ENCODE results near the gene WDR5.
"Not testable (repeated sequence)": the region's sequence is repeated elsewhere in the genome, so short reads cannot be mapped to it uniquely, and the experiment has no call there.

WDR5 gene

DNA sequence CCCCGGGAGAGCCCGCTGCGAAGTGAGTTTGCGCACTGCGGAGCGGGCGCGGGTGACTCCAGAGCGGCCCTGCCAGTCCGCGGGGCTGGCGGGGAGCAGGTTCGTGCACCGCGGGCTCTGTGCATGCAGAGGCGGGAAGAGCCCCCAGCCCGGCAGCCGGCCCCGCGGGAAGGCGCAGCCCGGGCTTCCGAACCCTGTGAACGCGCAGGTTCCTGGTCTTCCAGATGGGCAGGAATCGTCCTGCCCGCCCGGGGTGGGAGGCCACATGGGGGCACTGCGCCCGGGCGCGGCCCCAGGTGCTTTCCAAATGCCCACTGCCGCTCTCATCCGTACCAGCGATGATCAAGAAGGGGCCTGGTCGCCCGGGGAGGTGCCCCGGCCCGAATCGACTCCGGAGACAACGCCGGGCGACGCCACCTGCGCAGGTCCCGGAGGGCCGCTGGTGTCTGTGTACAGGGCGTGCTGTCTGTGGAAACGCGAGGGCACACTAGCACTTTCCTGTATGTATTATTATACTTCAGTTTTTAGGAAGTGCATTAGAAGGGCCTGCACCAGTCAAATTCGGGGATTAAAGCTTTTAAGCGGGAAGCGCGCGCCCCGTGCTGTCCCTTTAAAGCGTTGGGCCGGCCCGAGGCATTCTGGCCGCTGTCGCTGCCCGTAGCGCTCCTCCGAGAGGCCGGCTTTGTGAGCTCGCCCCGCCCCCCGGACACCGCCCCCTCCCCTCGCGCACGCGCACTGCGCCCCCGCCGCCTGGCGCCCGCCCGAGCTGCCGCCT lies at the start of gene WDR5:
Gene WDR5 (plus strand): TSS at position 740 of the 775 bp plus-strand sequence. CDS start 3,796 bp downstream, outside the sequence.
- DNase-seq (ENCODE audit: low read depth), result peak; percentile 89

DNA sequence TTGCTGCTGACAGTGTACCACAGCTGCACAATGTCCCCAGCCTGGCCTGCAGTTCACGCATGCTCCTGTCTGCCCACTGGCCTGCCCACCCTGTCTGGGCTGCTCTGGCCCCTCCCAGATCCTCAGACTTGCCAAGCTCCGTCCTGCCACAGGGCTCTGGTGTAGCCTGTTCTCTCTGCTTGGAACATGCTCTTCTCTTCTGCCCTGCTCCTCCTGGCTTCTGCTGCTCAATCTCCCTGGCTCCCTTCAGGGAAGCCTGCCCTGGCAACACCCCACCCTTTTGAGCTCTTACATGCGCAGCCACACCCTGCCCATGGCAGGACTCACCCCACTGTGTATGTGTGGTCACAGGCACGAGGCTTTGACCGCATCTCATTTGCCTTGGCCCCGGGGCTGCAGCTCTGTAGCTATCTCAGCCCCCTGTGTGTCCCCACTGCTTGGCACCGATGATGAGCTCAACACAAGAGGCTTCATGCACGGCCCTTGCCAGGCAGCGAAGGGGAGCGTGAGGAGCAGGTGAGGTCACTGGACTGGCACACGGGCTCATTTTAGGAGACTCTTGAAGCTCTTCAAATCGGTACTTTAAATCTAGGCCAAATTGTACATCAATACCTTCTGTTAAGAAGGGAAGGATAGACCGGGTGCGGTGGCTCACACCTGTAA lies 47.7 kb upstream of the WDR5 start:
- DNase-seq (ENCODE audit: low read depth), result no peak

DNA sequence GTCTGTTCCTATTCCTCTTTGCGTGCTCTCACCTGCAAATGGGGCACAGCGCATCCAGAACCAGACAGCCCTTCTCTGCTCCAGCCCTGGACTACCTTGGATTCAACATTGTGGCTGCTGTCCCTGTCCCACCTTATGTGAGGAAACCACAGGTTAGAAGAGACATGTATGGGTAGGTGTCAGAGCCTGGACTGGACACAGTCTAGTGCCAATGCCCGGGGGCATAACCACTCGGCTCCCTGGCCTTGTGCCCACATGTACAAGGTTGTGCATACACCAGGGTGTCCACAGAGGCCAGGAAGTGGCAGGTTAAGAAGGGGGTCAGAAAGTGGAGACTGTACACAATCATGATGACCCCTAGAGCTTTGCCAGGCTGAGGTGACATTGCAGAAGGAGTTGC lies 45.9 kb upstream of the WDR5 start:
- no peak for DNase-seq (ENCODE audit: low read depth)

DNA sequence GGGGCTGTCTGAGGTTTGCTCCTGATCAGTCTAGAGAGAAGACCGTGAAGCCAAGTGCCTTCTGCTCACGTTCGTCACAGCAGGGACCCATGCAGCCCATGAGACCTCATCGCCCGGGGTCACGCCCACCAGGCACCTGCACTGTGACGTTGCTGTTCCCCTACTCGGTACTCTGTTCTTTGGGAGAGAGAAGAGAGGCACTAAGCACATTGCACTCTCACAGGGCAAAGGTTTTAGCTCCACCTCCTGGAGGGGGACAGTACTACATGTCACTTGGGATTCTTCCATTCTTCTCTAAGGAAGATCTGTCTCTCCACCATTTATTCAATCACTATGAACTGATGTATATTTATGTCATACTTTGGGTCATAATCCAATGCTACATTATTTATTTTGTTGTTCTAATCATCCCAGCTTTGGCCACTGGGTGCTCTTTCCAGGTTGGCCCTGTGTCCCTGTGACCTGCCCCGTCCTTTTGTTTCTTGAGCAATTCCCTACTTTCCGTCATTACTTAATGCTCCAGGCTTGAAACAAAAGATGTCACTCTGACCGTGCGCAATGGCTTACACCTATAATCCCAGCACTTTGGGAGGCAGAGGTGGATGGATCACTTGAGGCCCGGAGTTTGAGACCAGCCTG lies 36.6 kb upstream of the WDR5 start:
- peak; percentile 36 for DNase-seq (ENCODE audit: low read depth)

DNA sequence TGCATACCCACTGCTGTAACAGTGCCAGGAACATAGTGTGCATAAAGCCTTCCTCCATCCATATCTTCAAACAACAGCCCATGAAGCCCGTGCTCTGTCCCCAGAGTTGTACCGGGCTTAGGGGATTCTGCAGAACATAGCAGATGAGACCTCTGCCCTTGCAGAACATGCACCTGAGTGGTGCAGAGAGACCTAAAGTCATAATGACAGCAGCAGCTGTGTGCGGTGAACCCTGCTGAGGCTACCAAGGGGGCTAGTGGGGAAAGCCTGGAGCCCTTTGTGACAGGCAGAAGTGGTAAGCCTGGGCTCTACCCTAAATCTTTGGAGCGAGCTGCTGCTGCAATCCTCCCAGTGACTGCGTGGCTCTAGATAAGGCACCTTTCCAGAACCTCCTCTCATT lies 35.8 kb upstream of the WDR5 start:
- no peak for DNase-seq (ENCODE audit: low read depth)

DNA sequence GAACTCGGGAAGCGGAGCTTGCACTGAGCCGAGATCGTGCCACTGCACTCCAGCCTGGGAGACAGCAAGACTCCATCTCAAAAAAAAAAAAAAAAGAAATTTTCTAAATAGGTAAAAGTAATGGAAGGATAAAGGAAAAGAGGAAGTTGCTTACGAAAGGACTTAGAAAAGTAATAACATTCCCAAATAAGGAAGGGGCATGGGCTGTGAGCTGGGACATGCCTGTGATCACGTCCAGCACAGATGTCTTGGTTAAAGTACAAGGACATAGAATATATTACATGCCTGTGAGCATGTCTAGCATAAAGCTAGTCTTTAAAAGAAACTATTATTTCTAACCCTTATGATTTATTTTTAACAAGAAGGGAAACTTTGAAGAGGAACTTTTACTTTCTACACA lies 34.7 kb upstream of the WDR5 start:
- not testable (repeated sequence) for DNase-seq (ENCODE audit: low read depth)

DNA sequence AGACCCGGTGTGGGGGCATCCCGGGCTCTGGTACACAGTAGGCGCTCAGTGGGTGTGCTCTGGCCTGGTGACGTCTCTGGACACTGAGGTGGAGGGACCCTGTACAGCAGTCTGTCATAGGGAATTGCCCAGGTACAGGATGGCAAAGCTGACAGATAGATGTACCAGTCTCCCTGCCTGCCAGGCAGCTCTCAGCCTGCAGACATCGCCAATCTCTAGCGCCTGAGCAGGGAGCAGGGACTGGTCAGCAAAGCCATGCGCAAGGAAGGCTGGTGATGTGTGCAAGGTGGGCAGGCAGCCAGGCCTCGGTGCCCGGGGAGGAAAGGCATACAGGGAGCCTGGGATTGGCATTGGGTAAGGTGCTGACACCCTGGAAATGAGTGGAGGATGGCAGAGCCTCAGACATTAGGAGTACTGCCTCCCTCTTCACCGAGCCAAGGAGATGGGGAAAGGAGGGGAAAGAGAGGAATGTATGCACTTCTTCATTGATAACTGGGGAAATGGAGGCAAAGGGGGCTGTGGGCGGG lies 34.2 kb upstream of the WDR5 start:
- no peak for DNase-seq (ENCODE audit: low read depth)

DNA sequence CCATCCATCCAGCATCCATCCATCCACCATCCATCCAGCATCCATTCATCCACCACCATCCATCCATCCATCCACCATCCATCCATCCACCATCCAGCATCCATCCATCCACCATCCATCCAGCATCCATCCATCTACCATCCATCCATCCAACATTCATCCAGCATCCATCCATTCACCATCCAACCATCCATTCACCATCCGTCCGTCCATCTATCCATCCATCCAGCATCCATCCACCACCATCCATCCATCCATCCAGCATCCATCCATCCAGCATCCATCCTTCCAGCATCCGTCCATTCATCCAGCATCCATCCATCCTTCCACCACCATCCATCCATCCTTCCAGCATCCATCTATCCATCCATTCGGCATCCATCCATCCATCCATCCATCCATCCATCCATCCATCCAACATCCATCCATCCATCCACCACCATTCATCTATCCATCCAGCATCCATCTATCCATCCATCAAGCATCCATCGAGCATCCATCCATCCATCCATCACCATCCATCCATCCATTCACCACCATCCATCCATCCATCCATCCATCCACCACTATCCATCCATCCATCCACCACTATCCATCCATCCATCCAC lies 32.4 kb upstream of the WDR5 start:
- DNase-seq (ENCODE audit: low read depth), result no peak

DNA sequence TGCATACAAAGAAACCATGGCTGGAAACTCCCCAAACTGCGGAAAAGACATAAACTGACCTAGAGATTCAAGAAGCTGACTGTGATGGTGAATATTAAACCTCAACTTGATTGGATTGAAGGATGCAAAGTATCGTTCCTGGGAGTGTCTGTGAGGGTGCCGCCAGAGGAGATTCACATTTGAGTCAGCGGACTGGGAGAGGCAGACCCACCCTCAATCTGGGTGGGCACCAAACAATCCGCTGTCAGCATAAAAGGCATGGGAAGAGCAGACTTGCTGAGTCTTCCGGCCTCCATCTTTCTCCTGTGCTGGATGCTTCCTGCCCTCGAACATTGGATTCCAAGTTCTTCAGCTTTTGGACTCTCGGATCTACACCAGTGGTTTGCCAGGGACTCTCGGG lies 24.8 kb upstream of the WDR5 start:
- no peak for DNase-seq (ENCODE audit: low read depth)

DNA sequence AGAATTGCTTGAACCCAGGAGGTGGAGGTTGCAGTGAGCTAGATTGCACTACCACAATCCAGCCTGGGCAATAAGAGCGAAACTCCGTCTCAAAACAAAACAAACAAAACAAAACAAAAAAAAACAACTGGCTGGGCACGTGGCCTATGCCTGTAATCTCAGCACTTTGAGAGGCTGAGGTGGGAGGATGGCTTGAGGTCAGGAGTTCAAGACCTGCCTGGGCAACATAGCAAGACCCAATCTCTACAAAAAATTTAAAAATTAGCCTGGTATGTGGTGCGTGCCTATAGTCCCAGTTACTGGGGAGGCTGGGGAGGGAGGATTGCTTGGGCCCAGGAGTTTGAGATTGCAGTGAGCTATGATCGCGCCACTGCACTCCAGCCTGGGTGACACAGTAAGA lies 23.3 kb upstream of the WDR5 start:
- no peak for DNase-seq (ENCODE audit: low read depth)

DNA sequence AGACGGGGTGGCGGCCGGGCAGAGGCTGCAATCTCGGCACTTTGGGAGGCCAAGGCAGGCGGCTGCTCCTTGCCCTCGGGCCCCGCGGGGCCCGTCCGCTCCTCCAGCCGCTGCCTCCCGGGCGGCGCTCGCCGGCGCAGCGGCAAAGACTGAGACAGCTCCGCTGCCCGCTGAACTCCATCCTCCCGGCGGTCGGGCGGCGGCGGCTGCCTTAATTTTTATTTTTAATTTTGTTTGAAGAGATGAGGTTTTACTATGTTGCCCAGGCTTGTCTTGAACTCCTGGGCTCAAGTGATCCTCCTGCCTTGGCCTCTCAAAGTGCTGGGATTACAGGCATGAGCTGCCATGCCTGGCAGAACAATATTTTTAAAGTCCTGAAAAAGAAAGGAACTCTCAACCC lies 16.9 kb upstream of the WDR5 start:
- DNase-seq (ENCODE audit: low read depth), result not testable (repeated sequence)

DNA sequence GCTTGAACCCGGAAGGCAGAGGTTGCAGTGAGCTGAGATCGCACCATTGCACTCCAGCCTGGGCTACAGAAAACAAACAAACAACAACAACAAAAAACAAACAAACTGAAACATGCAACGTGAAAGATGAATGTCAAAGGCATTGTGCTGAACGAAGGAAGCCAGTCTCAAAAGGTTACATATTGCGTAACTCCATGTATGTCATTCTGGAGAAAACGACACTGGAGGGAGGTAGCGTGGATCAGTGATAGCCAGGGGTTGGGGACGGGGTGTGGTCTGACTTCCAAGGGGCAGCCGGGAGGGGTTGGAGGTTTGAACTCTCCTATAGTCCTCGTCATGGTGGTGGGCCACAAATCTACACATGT lies 12.1 kb upstream of the WDR5 start:
- no peak for DNase-seq (ENCODE audit: low read depth)

DNA sequence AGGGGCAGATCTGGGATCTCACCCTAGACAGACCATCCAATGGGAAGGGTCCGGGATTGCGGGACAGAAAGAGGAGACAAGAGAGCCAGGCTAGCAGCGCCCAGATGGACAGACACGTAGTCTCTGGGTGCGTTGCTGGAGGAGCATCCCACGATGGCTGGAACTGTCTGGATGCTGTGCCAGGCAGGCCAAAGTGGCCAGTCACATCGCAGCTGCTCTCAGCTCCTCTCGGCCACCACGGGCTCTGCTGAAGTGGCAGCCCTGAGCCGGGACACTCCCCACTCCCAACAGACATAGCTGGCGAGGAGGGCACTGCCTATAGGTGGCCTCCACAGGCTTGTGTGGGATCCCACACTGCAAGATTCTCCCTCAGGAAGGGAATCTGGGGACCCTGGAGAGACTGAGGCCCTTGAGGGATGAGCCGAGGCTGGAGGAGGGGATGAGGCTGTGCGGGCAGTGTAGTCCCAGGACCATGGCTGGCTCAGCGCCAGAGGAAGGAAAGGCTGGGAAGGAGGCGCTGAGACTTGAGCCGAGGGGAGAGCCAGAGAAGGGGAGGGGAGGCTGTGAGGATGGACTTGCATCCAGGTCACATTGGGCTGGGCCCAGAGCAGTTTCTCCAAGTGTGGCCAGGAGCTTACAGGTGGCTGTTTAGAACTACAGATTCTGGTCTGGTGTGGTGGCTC lies 10.3 kb upstream of the WDR5 start:
- no peak for DNase-seq (ENCODE audit: low read depth)

DNA sequence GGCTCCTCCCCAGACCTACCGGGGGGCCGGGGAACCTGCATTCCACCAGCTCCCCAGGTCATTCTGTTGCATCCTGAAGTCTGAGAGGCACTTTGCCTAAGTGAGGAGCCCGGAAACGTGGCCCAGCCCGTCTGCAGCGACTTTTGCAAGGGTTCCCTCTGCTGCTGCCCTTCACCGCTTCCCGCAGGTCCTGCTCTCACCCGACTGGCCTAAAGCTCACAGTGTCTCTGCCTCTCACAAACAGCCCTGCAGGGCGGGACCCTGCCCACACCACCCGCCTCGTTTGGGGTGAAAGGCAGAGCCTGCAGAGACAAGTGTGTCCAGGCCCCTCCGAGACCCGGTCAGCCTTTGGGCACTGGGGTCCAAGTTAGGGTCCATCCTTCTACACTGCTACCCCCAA lies 9.5 kb upstream of the WDR5 start:
- no peak for DNase-seq (ENCODE audit: low read depth)

DNA sequence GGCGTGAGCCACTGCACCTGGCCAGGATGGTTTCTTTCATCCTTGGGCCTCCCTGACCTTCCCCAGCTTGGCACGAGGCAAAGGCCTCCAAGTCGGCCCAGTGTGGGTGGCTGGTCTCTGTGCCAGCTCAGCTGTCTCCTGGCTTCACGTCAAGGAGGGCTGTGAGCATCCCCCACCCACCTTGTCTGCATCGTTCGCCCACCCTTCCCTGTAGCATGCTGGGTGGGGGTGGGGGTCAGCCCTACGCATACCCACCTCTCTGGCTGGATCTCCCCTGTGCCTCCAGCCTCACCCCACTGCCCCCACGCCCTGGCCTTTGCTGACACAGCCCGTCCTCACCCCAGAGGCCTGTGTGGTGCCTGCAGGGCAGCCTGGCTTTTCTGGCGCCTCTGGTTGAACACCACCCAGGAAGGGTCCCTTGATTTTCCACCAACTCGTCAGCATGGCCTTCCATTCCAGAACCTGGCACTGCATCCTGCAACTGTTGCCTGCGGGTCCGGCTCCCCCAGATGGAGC lies 8.8 kb upstream of the WDR5 start:
- DNase-seq (ENCODE audit: low read depth), result no peak

DNA sequence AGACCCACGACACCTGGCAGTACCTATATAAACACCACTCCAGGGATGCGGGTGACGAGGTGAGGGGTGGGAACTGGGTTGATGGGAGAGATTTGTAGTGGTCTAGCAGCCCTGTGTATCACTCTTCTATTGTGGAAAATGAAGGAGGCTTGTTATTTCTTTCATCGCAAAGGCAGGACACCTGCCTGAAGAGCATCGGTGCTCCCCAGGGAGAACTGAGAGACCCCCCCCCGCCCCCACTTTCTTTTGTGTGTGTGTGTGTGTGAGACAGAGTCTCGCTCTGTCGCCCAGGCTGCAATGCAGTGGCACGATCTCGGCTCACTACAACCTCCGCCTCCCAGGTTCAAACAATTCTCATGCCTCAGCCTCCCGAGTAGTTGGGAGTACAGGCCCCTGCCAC lies 8.3 kb upstream of the WDR5 start:
- DNase-seq (ENCODE audit: low read depth), result no peak

DNA sequence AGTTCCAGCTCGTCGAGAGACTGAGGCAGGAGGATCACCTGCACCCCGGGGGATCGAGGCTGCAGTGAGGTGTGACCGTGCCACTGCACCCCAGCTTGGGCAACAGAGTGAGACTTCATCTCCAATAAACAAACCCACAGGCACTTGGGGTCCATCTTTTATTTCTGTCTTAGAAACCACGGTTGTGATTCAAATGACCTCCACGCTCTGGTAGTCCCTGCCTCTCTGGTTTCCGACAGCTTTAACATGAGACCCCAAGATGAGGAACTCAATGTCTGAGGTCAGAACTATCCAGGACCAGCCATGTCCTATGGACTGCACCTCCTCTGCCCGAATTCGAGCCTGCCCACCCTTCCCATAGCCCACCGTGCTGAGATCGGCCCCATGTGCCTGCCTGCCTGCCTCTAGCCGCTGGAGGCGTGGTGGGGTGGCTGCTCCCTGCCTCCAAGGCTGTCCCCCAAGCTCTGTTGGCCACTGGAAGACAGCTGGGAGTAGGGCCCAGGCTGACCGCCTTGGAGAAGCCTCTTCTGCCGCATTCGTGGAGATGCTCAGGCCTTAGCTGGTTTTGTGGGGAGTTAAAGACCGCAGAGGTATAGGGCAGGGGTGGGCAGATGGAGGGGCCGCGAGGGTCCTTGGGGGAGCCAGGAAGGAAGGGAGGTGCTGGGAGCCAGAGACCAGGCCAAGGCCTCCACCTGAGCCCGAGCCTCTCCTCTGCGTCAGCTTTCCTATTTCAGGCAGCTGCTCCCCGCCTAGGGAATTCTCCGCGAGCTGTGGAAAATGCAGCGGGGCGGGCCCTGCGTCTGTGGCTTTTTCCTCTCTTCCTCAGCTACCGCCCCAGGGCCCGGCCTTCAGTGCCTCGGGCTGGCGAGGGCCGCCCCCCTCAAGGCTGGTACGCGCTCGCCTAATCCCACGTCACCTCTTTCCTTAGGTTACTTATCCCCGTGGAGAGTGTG lies 6.9 kb upstream of the WDR5 start:
- no peak for DNase-seq (ENCODE audit: low read depth)

DNA sequence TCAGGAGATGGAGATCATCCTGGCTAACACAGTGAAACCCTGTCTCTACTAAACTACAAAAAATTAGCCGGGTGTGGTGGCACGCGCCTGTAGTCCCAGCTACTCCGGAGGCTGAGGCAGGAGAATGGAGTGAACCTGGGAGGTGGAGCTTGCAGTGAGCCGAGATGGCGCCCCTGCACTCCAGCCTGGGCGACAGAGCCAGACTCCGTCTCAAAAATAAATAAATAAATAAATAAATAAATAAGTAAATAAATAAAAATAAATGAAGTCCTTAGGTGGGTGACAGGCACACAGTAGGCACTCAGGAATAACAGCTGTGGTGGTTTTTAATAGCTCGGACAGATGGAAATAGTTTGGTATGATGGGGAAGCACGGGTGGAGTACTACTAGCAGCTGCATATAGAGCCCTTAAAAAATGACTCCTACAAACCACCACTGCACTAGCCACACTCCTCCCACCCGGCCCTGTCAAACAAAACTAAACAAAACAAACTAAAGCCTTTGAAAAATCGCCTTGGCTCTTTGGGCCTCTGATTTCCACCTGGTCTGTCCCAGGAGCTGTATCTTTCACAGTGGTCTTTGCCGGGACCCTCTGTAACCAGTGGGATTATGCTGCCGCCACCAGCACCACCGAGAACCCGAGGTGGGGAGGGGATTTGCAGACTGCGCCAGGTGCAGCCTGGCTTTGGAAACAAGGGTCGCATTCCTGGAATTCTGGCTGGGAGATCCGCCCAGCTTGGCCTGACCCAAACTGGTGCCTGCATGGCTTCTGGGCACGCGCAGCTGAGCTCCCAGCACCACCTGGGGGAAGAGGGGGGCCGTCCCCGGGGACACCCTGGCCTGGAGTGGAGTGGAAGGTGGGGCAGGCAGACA lies 5.1 kb upstream of the WDR5 start:
- DNase-seq (ENCODE audit: low read depth), result no peak

DNA sequence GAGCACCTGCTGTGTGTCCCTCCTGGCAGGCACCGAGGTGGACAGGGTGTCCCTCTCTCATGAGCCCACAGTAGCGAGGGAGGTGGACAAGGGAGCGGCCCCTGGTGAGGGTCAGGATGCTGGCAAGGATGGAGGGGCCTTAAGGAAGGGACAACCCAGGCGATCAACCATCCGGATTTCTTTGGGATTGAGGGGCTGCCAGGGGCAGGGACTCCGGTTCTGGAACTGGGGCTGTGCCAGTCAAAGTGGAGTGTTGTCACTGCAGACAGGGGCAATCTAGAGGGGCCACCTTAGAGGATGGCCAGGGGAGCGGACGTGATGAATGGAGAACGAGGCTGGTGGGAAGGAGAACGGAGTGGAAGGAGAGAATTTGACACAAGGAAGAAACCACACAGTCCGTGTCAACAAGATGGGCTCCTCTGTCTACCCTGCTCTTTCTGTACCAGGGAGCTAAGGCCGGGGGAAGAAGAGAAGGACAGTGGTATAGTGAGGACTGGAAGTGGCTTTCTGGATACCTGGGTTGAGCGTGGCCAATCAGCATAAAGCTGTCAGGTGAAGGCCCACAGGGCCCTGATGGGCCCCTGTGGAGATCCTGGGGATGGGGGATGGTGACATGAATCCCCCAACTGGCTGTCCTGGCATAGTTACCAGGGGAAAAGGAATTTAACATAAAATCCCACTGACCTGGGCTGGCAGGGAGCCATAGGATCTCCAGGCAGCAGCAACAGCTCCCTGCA lies 4.2 kb upstream of the WDR5 start:
- no peak for DNase-seq (ENCODE audit: low read depth)
